ENCODE data around the gene DCPS.
"Not testable (repeated sequence)": the region's sequence is repeated elsewhere in the genome, so short reads cannot be mapped to it uniquely, and the experiment has no call there.

Gene DCPS

GRCh38 chr11:126390272-126390867 lies 86.5 kb downstream of the DCPS start:
- DNase-seq = no peak

DNA sequence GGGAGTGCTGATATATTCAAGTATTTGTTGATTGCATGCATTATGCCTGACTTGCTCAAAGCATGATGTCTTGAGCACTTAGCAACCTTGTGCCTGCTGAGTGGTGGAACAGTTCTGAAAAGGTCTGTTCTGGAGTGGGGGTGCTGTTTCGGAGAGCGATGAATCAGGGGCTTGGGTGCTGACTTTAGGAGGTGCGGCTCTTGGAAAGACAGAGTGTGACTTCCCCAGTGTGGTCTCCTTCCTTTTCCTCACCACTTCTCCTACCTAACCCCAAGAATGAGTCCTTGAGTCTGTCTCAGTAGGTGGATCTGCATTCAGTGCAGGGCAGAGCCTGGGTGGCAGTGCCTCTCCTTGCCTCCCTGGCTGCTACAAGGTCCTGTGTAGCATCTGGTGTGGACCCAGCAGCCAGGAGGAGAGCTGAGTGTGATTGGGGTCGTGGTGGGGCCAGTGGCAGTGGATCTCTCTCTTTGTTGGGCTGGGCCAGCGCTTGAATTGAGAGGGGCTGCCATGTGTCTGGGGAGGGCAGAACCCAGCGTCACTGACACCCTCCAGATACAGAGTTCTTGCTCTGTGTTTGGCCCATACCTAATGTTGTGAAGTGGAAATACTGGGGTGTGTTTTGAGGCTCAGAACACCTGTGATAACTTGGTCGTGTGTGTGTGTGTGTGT lies 87.6 kb downstream of the DCPS start:
- DNase-seq = peak; percentile 45

DNA sequence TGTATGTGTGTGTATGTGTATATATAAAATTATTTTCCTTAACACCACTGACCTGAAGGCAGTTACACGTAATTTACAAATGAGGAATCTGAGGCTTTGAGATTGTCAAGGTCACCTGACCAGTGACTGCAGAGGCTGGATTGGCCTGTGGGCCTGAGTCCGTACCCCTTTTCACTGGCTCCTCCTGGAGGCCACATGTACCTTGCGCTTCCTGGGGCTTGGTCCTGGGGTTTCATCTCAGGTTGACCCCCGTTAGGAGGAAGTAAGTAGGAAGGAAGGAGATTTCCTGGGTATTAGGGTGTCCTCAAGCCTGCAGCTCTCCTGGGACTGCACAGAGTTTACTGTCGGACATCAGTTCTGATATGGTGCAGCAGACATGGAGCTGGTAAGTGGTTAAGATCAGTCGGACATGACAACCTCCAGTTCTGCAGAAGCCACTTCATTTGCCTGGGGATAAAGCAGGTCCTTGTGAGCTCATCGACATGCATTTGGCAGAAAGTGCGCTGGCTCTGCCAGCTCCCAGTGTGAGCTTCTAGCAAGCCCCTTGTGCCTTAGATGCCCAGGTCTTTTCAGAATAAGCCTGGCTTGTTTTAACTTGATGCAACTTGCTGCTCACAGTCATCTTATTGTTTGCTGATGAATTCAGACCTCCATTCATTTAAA lies 88.2 kb downstream of the DCPS start:
- peak; percentile 93 for DNase-seq

DNA sequence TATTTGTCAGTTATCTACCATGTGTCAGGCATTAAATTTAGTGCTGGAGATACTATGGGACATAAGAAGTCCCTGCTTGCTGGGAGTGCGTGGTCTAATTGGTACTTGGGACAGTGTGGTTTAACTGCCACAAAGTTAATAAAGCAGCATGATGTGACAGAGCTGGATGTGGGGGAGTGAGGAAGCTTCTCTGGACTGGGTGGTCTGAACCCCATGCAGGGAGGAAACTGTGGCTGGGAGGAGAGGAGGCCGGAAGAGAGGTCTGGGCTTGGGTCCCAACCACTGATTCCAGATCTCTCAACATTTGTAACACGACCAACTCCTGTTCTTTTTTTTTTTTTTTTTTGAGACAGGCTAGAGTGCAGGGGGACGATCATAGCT lies 88.8 kb downstream of the DCPS start:
- DNase-seq = peak; percentile 93

DNA sequence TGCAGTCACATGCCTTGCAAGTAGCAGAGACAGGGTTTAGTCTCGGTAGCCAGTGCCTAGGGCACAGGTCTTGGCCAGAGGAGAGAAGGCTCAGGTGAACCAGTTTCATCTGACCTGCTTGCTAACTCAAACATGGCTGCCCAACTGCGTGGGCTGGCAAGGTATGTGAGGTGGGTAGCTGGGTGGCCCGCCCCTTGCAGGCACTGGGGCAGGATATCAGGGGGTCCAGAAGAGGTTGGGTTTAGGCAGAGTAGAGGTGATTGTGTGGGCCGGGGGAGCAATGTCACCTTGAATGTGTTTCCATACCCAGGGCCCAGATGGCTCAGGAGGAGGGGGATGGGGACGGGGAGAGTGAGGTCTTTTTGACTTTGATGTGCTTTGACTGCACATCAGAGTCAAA lies 89.3 kb downstream of the DCPS start:
- DNase-seq = no peak

- DNase-seq = no peak
Observed at GRCh38 chr11:126394036-126394435, 90.2 kb downstream of the DCPS start.

GRCh38 chr11:126394634-126395072 lies 90.8 kb downstream of the DCPS start:
- not testable (repeated sequence) for DNase-seq
